DND-41 (cell line): ENCODE results near the gene FOXI1.

Source experiments
- ATAC-seq: fragments of 200-7000 bp; cut with Tn5 transposase; 3 replicates; pipeline ENCODE4 v1.9.1; 2021; ENCODE audit warnings: low read depth; ENCODE audit not compliant: insufficient read depth
- DNase-seq: peaks from one replicate; pipeline ENCODE4 v3.0.0-alpha.2; 2020
- H2AFZ ChIP-seq: 2 replicates; pipeline ENCODE4 v1.6.0; 2012; ENCODE audit warnings: low read depth, low read length
- H3K27ac ChIP-seq: 2 replicates; pipeline ENCODE4 v1.5.1; 2012; ENCODE audit warnings: low read length, inconsistent platforms
- H3K27me3 ChIP-seq: fragments of 200-600 bp; sonication (generic); 2 replicates; pipeline ENCODE4 v1.6.0; 2012; ENCODE audit warnings: low read length, mild to moderate bottlenecking, inconsistent platforms; ENCODE audit not compliant: insufficient read depth, poor library complexity
- H3K36me3 ChIP-seq: 2 replicates; pipeline ENCODE4 v1.5.1; 2012; ENCODE audit warnings: low read length, inconsistent platforms; ENCODE audit not compliant: insufficient read depth
- H3K4me1 ChIP-seq: 2 replicates; pipeline ENCODE4 v1.5.1; 2012; ENCODE audit warnings: mild to moderate bottlenecking, low read length; ENCODE audit not compliant: insufficient read depth
- H3K4me2 ChIP-seq: 2 replicates; pipeline ENCODE4 v1.6.0; 2012; ENCODE audit warnings: mild to moderate bottlenecking, moderate library complexity, low read length, inconsistent platforms; ENCODE audit not compliant: insufficient read depth
- H3K4me3 ChIP-seq, 2 experiments: fragments of 200-600 bp in 1 of 2; shearing (Covaris generic) in 1 of 2; 2 replicates each; pipeline ENCODE4 v1.5.1; 2012 to 2016; ENCODE audit warnings: inconsistent platforms in 2 of 2, low read length in 2 of 2, mild to moderate bottlenecking in 2 of 2, low read depth in 1 of 2, moderate library complexity in 1 of 2
- H3K79me2 ChIP-seq: 2 replicates; pipeline ENCODE4 v1.6.0; 2012; ENCODE audit warnings: low read length, inconsistent platforms; ENCODE audit not compliant: insufficient read depth
- H3K9ac ChIP-seq: 2 replicates; pipeline ENCODE4 v1.6.0; 2012; ENCODE audit warnings: low read depth, mild to moderate bottlenecking, inconsistent platforms, low read length, moderate library complexity
- H3K9me3 ChIP-seq: 2 replicates; pipeline ENCODE4 v1.5.1; 2012; ENCODE audit warnings: low read length, moderate library complexity, mild to moderate bottlenecking, inconsistent platforms; ENCODE audit not compliant: insufficient read depth, severe bottlenecking
- H4K20me1 ChIP-seq: 2 replicates; pipeline ENCODE4 v1.6.0; 2012; ENCODE audit warnings: low read length; ENCODE audit not compliant: insufficient read depth
- EZH2 ChIP-seq: IDR thresholded peaks from 3 replicates; pipeline ENCODE4 v1.6.1; 2012; ENCODE audit warnings: borderline replicate concordance, low read depth, mild to moderate bottlenecking, moderate library complexity, low read length, inconsistent platforms; ENCODE audit not compliant: severe bottlenecking
- TF ChIP-seq, protein P1 (sequence below): IDR thresholded peaks from 2 replicates; pipeline ENCODE4 v1.5.1; 2012; ENCODE audit warnings: borderline replicate concordance, low read length, moderate library complexity, mild to moderate bottlenecking; ENCODE audit not compliant: poor library complexity, severe bottlenecking; ENCODE audit errors: extremely low read depth

Gene FOXI1

GRCh38 chr5:170109059-170110031, 3.6 kb downstream of the FOXI1 start:
- H3K4me2 ChIP-seq: no peak overlapping the region
- H3K9ac ChIP-seq: no peak overlapping the region
- H3K9me3 ChIP-seq: no peaks in the 10 kb centered on the region
- H4K20me1 ChIP-seq: no peaks in the 10 kb centered on the region
- ATAC-seq (no peak), DNase-seq (no peak)
- H3K4me1 ChIP-seq: no peaks in the 10 kb centered on the region
- no peak overlapping the region for H3K27ac ChIP-seq
- H3K36me3 ChIP-seq: no peaks in the 10 kb centered on the region
- no peaks in the 10 kb centered on the region for H3K79me2 ChIP-seq
- no peak overlapping the region for H2AFZ ChIP-seq
- H3K27me3 ChIP-seq: no peaks in the 10 kb centered on the region
- no peak overlapping the region for H3K4me3 ChIP-seq
- TF ChIP-seq, protein P1, sequence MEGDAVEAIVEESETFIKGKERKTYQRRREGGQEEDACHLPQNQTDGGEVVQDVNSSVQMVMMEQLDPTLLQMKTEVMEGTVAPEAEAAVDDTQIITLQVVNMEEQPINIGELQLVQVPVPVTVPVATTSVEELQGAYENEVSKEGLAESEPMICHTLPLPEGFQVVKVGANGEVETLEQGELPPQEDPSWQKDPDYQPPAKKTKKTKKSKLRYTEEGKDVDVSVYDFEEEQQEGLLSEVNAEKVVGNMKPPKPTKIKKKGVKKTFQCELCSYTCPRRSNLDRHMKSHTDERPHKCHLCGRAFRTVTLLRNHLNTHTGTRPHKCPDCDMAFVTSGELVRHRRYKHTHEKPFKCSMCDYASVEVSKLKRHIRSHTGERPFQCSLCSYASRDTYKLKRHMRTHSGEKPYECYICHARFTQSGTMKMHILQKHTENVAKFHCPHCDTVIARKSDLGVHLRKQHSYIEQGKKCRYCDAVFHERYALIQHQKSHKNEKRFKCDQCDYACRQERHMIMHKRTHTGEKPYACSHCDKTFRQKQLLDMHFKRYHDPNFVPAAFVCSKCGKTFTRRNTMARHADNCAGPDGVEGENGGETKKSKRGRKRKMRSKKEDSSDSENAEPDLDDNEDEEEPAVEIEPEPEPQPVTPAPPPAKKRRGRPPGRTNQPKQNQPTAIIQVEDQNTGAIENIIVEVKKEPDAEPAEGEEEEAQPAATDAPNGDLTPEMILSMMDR: no peak
- no peak for TF ChIP-seq EZH2

GRCh38 chr5:170110403-170111087, 4.8 kb downstream of the FOXI1 start:
- H3K79me2 ChIP-seq: no peaks in the 10 kb centered on the region
- no peak overlapping the region for H3K4me2 ChIP-seq
- H3K4me1 ChIP-seq: no peaks in the 10 kb centered on the region
- no peak overlapping the region for H2AFZ ChIP-seq
- H3K9ac ChIP-seq: no peak overlapping the region
- H3K9me3 ChIP-seq: no peaks in the 10 kb centered on the region
- no peaks in the 10 kb centered on the region for H3K27me3 ChIP-seq
- no peak for TF ChIP-seq EZH2
- TF ChIP-seq, protein P1: no peak
- H4K20me1 ChIP-seq: no peaks in the 10 kb centered on the region
- no peak for ATAC-seq
- no peak overlapping the region for H3K4me3 ChIP-seq
- H3K36me3 ChIP-seq: no peaks in the 10 kb centered on the region
- no peak overlapping the region for H3K27ac ChIP-seq
- no peak for DNase-seq

DNA sequence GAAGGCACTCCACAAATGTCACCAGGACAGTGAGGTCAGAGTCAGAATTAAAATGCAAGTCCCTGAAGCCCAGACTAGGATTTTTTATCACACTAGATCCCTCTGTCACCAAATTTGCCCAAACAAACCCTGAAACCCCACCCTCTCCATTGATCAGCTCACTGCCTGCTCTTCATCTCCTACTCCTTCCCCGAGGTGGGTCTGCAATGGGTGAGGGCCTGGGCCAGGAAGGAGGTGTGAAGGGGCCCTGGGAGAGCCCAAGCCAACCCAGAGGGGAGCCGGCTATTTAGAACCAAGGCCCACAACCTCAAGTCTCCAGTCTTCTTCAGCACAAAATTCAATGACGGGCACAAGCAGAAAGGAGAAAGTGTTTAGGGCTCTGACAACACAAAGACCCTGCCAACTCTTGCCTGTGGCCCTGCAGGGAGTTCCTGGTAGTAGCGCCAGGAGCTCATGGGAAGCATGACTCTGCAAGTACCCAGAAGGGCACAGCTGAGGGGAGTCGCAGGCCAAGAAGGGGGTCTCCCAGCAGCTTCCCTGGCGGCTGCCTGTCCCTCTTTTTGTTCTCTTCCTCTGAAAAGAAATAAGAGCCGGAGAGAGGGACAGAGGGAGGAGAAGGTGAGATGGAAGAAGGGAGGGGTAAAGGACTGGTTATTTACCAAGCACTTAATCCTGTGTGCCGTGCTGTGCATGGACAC, 5.5 kb downstream of the FOXI1 start:
- no peaks in the 10 kb centered on the region for H3K27me3 ChIP-seq

More for the DNA sequence above, 5.5 kb downstream of the FOXI1 start:
- no peak overlapping the region for H3K9ac ChIP-seq
- no peaks in the 10 kb centered on the region for H3K36me3 ChIP-seq
- H3K79me2 ChIP-seq: no peaks in the 10 kb centered on the region
- H2AFZ ChIP-seq: no peak overlapping the region
- DNase-seq (no peak), ATAC-seq (no peak)
- H4K20me1 ChIP-seq: no peaks in the 10 kb centered on the region
- no peak overlapping the region for H3K4me3 ChIP-seq
- no peak overlapping the region for H3K27ac ChIP-seq
- TF ChIP-seq EZH2: no peak
- TF ChIP-seq, protein P1: no peak
- no peak overlapping the region for H3K4me2 ChIP-seq
- H3K4me1 ChIP-seq: no peaks in the 10 kb centered on the region
- H3K9me3 ChIP-seq: no peaks in the 10 kb centered on the region
